K562 (cell line): ENCODE data around the gene KLHL24. TPM values are rescaled to one million over a fixed set of nuclear protein-coding genes. Genes with fewer than 3 reads are reported as not detected.

Experiments used
- ATAC-seq: fragments of 200-7000 bp; cut with Tn5 transposase; 3 replicates; pipeline ENCODE4 v1.9.1; 2020; ENCODE audit warnings: moderate library complexity
- BruUV-seq: library from RNA; stranded (reverse); fragments of 400-500 nt; replicated peaks from 2 replicates; lab custom pipeline; 2021; lab: Mats Ljungman, UMichigan
- CTCF ChIA-PET: fragments of 300-600 bp; formaldehyde crosslinking; extraction: SDS; loops from one replicate; lab custom pipeline; 2021; ENCODE audit warnings: low intra/inter-chr PET ratio; lab: Yijun Ruan, JAX
- POLR2A ChIA-PET: fragments of 300-600, 350-650 bp; sonication (Branson Sonifier 250); formaldehyde crosslinking; extraction: SDS; loops from one replicate; lab custom pipeline; 2021; ENCODE audit warnings: antibody characterized with exemption, inconsistent platforms; lab: Yijun Ruan, JAX
- DNase-seq, 4 experiments: peaks; one replicate each; pipeline versions ENCODE4 v3.0.0 to v3.0.0-alpha.2; 2011 to 2018; ENCODE audit warnings: low spot score in 3 of 4, mixed read lengths in 3 of 4; ENCODE audit errors: extremely low read depth in 1 of 4
- FAIRE-seq: peaks from 2 replicates; lab custom pipeline; 2011; peaks lifted over from hg19 to GRCh38; lab: Jason Lieb, UNC
- H2AFZ ChIP-seq: 2 replicates; pipeline ENCODE4 v1.6.0; 2011; ENCODE audit warnings: low read depth, low read length, control low read depth, inconsistent platforms
- H3K27ac ChIP-seq: fragments of 200-600 bp; 3 replicates; pipeline ENCODE4 v1.8.0; 2011; ENCODE audit warnings: low read depth, mild to moderate bottlenecking, control low read depth, inconsistent platforms, low read length, moderate library complexity, mixed read lengths; ENCODE audit errors: extremely low read depth
- H3K27me3 ChIP-seq, 2 experiments: fragments of 300-600 bp in 1 of 2; 2 replicates in 1 of 2; 3 replicates in 1 of 2; pipeline versions ENCODE4 v1.6.0 to v1.8.0; 2011; ENCODE audit warnings: inconsistent platforms in 2 of 2, low read length in 2 of 2, mild to moderate bottlenecking in 1 of 2, mixed read lengths in 1 of 2, moderate library complexity in 1 of 2; ENCODE audit not compliant: control insufficient read depth in 2 of 2, insufficient read depth in 2 of 2
- H3K36me3 ChIP-seq: fragments of 300-600 bp; 3 replicates; pipeline ENCODE4 v1.8.0; 2011; ENCODE audit warnings: mild to moderate bottlenecking, low read length, inconsistent platforms; ENCODE audit not compliant: control insufficient read depth, insufficient read depth
- H3K4me1 ChIP-seq, 2 experiments: fragments of 200-600 bp in 1 of 2; replicated peaks in 1 of 2; 2 replicates in 1 of 2; 3 replicates in 1 of 2; pipeline versions ENCODE4 v1.5.1 to v1.8.0; 2011; ENCODE audit warnings: inconsistent platforms in 2 of 2, low read length in 2 of 2, mild to moderate bottlenecking in 1 of 2, mixed read lengths in 1 of 2, moderate library complexity in 1 of 2; ENCODE audit not compliant: control insufficient read depth in 2 of 2, insufficient read depth in 2 of 2
- H3K4me2 ChIP-seq: 2 replicates; pipeline ENCODE4 v1.6.1; 2011; ENCODE audit warnings: low read length, control low read depth, inconsistent platforms, mixed read lengths; ENCODE audit not compliant: insufficient read depth
- H3K4me3 ChIP-seq: fragments of 200-600 bp; sonication (generic), shearing (Covaris generic); 2 replicates; pipeline ENCODE4 v1.5.1; 2016; ENCODE audit warnings: control low read depth, inconsistent platforms
- H3K79me2 ChIP-seq: fragments of 200-600 bp; 3 replicates; pipeline ENCODE4 v1.8.0; 2011; ENCODE audit warnings: low read length, inconsistent platforms; ENCODE audit not compliant: control insufficient read depth, insufficient read depth
- H3K9ac ChIP-seq, 2 experiments: 2 replicates each; pipeline versions ENCODE4 v1.6.0 to v1.6.1; 2011; ENCODE audit warnings: low read depth in 2 of 2, low read length in 2 of 2, control low read depth in 1 of 2, inconsistent platforms in 1 of 2, mild to moderate bottlenecking in 1 of 2, mixed read lengths in 1 of 2; ENCODE audit not compliant: insufficient read depth in 1 of 2
- H3K9me1 ChIP-seq: one replicate; pipeline ENCODE4 v1.6.0; 2011; ENCODE audit warnings: inconsistent platforms, mild to moderate bottlenecking, low read length, moderate library complexity; ENCODE audit not compliant: control insufficient read depth, insufficient read depth
- H3K9me3 ChIP-seq: replicated peaks from 2 replicates; pipeline ENCODE4 v1.5.1; 2011; ENCODE audit warnings: low read depth, low read length, inconsistent platforms; ENCODE audit not compliant: control insufficient read depth, insufficient read depth
- H4K20me1 ChIP-seq: replicated peaks from 2 replicates; pipeline ENCODE4 v1.6.1; 2011; ENCODE audit warnings: low read length, inconsistent platforms, mixed read lengths; ENCODE audit not compliant: control insufficient read depth, insufficient read depth
- CAMTA2 ChIP-seq: fragments of 250-450 bp; sonication (Bioruptor Pico); conservative IDR thresholded peaks from 2 replicates; pipeline ENCODE4 v1.5.1; 2022
- CCNT2 ChIP-seq: IDR thresholded peaks from 2 replicates; pipeline ENCODE4 v1.6.1; 2011; ENCODE audit warnings: borderline replicate concordance, low read depth, mild to moderate bottlenecking, moderate library complexity, mixed read lengths, low read length; ENCODE audit not compliant: insufficient read length; ENCODE audit errors: extremely low read depth
- CXXC5 ChIP-seq: fragments of 250-450 bp; sonication (Bioruptor Pico); IDR thresholded peaks from 2 replicates; pipeline ENCODE4 v1.8.0; 2022; ENCODE audit warnings: inconsistent platforms, mild to moderate bottlenecking, moderate library complexity
- DPF2 ChIP-seq: fragments of 450-650 bp; IDR thresholded peaks from 2 replicates; pipeline ENCODE4 v1.6.1; 2016
- HNRNPUL1 ChIP-seq: fragments of 200-400 bp; formaldehyde crosslinking; IDR thresholded peaks from 2 replicates; pipeline ENCODE4 v1.6.1; 2017; ENCODE audit warnings: low read length
- JUNB ChIP-seq: fragments of 450-650 bp; formaldehyde crosslinking; conservative IDR thresholded peaks from 2 replicates; pipeline ENCODE4 v1.4.0; 2020; ENCODE audit warnings: mild to moderate bottlenecking
- RBM22 ChIP-seq: fragments of 200-400 bp; formaldehyde crosslinking; IDR thresholded peaks from 2 replicates; pipeline ENCODE4 v1.6.1; 2018; ENCODE audit warnings: low read length, low read depth; ENCODE audit not compliant: poor library complexity, severe bottlenecking
- SMARCB1 ChIP-seq: IDR thresholded peaks from 2 replicates; pipeline ENCODE4 v1.6.1; 2011; ENCODE audit warnings: improper control_type of control experiment, low read depth; ENCODE audit not compliant: insufficient read length
- SMC3 ChIP-seq: conservative IDR thresholded peaks from 2 replicates; pipeline ENCODE4 v1.6.1; 2011; ENCODE audit warnings: low read depth, low read length, improper control_type of control experiment; ENCODE audit not compliant: insufficient read depth
- SPI1 ChIP-seq: IDR thresholded peaks from 2 replicates; pipeline ENCODE4 v1.6.1; 2011; ENCODE audit warnings: low read depth, low read length, control low read depth, borderline replicate concordance
- TCF7L2 ChIP-seq: fragments of 150-350 bp; IDR thresholded peaks from 2 replicates; pipeline ENCODE4 v1.6.1; 2016; ENCODE audit warnings: low read depth, mild to moderate bottlenecking, low read length, moderate library complexity
- ZNF253 ChIP-seq: fragments of 250-450 bp; sonication (Bioruptor Pico); conservative IDR thresholded peaks from 2 replicates; pipeline ENCODE4 v1.6.1; 2021; ENCODE audit warnings: mild to moderate bottlenecking
- ZNF551 ChIP-seq: fragments of 250-450 bp; sonication (Bioruptor Pico); IDR thresholded peaks from 2 replicates; pipeline ENCODE4 v1.5.0; 2021; ENCODE audit warnings: mild to moderate bottlenecking, moderate library complexity
- ZNF778 ChIP-seq: fragments of 450-650 bp; formaldehyde crosslinking; IDR thresholded peaks from 2 replicates; pipeline ENCODE4 v1.4.0; 2020; ENCODE audit warnings: mild to moderate bottlenecking, moderate library complexity
- WGBS: fragments of 100-300 bp; shearing (Covaris generic); methylation state at CpG from one replicate; pipeline ENCODE4 v1.1.6; 2016; ENCODE audit warnings: low coverage, mixed read lengths; ENCODE audit not compliant: insufficient coverage; ENCODE audit errors: missing lambda C conversion rate; 5-methylcytosine and 5-hydroxymethylcytosine counted together
- in situ Hi-C: fragments of 300-500 bp; cut with MboI; formaldehyde crosslinking; loops from 4 replicates; pipeline ENCODE4 v1.15.0; 2018; ENCODE audit warnings: inconsistent platforms, mixed read lengths
- intact Hi-C: fragments of 100-400 bp; cut with micrococcal nuclease; formaldehyde crosslinking; loops from 2 replicates; pipeline ENCODE4 v1.14.2; 2022
- polyA plus RNA-seq, 8 experiments: library from polyadenylated mRNA; depleted of rRNA in 4 of 8; stranded (reverse) in 5 of 8; unstranded in 3 of 8; fragments of >200 nt; fragmentation: Nextera tagmentation in 2 of 8; fragmentation: Illumina TruSeq in 1 of 8; extraction: Ambion mirVana in 2 of 8; extraction: Trizol in 1 of 8; gene quantifications; 2 replicates each; pipeline versions ENCODE4 v1.2.1 to v1.2.3, GENCODE V29; 2011 to 2014; ENCODE audit warnings: inconsistent platforms in 1 of 8, missing spikeins in 1 of 8
- total RNA-seq, 7 experiments: library from RNA; depleted of rRNA in 6 of 7; stranded (reverse); fragments of >200 nt in 6 of 7; fragmentation: Illumina TruSeq in 2 of 7; extraction: Trizol in 2 of 7; gene quantifications; 2 replicates each; pipeline versions ENCODE4 v1.2.1 to v1.2.3, GENCODE V29; 2011 to 2021; ENCODE audit warnings: low replicate concordance in 1 of 7
- TF ChIP-seq, protein P1 (sequence below): sonication (generic); formaldehyde crosslinking; IDR thresholded peaks from 2 replicates; pipeline ENCODE4 v1.8.0; 2022; ENCODE audit warnings: missing genetic modification reagents, mild to moderate bottlenecking, borderline replicate concordance
- TF ChIP-seq, protein P2 (sequence below), 2 experiments: fragments of 450-650 bp; IDR thresholded peaks; 2 replicates each; pipeline ENCODE4 v1.6.1; 2016
- TF ChIP-seq, protein P3 (sequence below): fragments of 250-450 bp; sonication (Bioruptor Pico); IDR thresholded peaks from 2 replicates; pipeline ENCODE4 v1.6.1; 2021; ENCODE audit warnings: mild to moderate bottlenecking

KLHL24 gene
- total and polyA plus RNA-seq, 9 of the 15 experiments (the other 6 are each of a cell fraction or from before 2014, with no cell fraction given): 3.3 to 21.2 (median 14.2) TPM

GRCh38 chr3:183698756-183699155 is 63.3 kb downstream of the KLHL24 start (continued):
- TF ChIP-seq, protein P1, sequence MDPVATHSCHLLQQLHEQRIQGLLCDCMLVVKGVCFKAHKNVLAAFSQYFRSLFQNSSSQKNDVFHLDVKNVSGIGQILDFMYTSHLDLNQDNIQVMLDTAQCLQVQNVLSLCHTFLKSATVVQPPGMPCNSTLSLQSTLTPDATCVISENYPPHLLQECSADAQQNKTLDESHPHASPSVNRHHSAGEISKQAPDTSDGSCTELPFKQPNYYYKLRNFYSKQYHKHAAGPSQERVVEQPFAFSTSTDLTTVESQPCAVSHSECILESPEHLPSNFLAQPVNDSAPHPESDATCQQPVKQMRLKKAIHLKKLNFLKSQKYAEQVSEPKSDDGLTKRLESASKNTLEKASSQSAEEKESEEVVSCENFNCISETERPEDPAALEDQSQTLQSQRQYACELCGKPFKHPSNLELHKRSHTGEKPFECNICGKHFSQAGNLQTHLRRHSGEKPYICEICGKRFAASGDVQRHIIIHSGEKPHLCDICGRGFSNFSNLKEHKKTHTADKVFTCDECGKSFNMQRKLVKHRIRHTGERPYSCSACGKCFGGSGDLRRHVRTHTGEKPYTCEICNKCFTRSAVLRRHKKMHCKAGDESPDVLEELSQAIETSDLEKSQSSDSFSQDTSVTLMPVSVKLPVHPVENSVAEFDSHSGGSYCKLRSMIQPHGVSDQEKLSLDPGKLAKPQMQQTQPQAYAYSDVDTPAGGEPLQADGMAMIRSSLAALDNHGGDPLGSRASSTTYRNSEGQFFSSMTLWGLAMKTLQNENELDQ: no peak

DNA sequence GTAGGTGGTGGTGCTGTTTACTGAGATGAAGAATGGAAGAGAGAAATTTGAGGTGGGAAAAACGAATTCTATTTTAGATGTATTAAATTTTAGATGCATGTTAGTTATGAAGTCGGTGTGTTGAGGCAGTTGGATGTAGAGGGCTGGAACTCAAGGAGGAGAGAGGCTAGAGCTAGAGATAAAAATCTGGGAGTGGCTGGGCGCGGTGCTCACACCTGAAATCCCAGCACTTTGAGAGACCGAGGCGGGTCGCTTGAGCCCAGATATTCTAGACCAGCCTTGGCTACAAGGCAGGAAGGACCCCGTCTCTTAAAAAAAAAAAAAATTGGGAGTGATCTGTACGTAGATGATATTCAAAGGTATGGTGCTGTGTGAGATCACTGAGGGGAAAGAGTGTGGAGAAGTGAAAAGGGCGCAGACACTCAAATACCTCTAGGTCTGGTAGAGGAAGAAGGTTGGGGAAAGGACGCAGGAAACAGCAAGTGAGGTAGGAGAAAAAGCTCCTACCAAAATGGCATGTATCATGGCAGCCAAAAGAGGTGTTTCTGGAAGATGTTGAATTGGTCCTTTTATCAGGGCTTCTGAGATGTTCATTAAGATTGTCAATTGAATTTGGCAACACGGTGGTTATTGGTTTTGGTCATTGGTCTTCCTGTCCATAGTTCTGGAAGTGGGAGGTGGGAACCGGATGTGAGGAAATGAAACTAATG is 64.0 kb downstream of the KLHL24 start:
- peaks cover 5 to 17% of the 10 kb centered on the region in 2 experiments; a peak in 3 of 5 replicates for H3K4me1 ChIP-seq
- peak; percentile 19 for FAIRE-seq
- ChIA-PET POLR2A (interaction anchor here (1.0 kb wide), 1 partner anchor 10 kb away, joined by 3 read pairs; no protein-coding TSS in a partner anchor), CTCF (no interaction called here)
- H3K4me3 ChIP-seq: peak overlapping the region; percentile 99
- H3K9ac ChIP-seq: peak overlapping the region; percentile 32 to 85; a peak in 3 of 4 replicates
- H3K27ac ChIP-seq: 0 out of 3 replicates have a peak overlapping the region, but pooled peaks have one; percentile 87
- peaks cover 65% of the 10 kb centered on the region for H3K79me2 ChIP-seq
- intact Hi-C loops (no loop called here), in situ Hi-C loops (no loop called here)
- no peak overlapping the region for H2AFZ ChIP-seq
- no peaks in the 10 kb centered on the region for H3K27me3 ChIP-seq
- no peaks in the 10 kb centered on the region for H3K9me1 ChIP-seq
- peak in 2 of 4 experiments; percentile 9 to 23 for DNase-seq
- no peaks in the 10 kb centered on the region for H3K9me3 ChIP-seq
- ATAC-seq: no peak
- 17% methylated on average over 13 of the region's 13 CpGs for WGBS
- peaks cover 5% of the 10 kb centered on the region for H4K20me1 ChIP-seq
- H3K36me3 ChIP-seq: peaks cover 8% of the 10 kb centered on the region; the same call in 2 of the 3 replicates
- TSS peak; percentile 57 for BruUV-seq
- H3K4me2 ChIP-seq: peak overlapping the region; percentile 92
- TF ChIP-seq HNRNPUL1 (no peak), CCNT2 (no peak), DPF2 (0 out of 2 replicates have a peak, but pooled peaks have one; percentile 6), SPI1 (no peak), SMC3 (no peak), ZNF253 (CRISPR knock-in tag) (no peak), RBM22 (no peak), CXXC5 (no peak), TCF7L2 (no peak), SMARCB1 (peak; percentile 44), JUNB (CRISPR knock-in tag) (no peak), CAMTA2 (CRISPR knock-in tag) (no peak), ZNF551 (CRISPR knock-in tag) (no peak), ZNF778 (CRISPR knock-in tag) (no peak)
- TF ChIP-seq, protein P2, sequence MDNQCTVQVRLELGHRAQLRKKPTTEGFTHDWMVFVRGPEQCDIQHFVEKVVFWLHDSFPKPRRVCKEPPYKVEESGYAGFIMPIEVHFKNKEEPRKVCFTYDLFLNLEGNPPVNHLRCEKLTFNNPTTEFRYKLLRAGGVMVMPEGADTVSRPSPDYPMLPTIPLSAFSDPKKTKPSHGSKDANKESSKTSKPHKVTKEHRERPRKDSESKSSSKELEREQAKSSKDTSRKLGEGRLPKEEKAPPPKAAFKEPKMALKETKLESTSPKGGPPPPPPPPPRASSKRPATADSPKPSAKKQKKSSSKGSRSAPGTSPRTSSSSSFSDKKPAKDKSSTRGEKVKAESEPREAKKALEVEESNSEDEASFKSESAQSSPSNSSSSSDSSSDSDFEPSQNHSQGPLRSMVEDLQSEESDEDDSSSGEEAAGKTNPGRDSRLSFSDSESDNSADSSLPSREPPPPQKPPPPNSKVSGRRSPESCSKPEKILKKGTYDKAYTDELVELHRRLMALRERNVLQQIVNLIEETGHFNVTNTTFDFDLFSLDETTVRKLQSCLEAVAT (IDR thresholded peaks at IDR 0.05): 0 out of 4 replicates have a peak, but pooled peaks of 1 of the 2 experiments have one; percentile 13
- TF ChIP-seq, protein P3, sequence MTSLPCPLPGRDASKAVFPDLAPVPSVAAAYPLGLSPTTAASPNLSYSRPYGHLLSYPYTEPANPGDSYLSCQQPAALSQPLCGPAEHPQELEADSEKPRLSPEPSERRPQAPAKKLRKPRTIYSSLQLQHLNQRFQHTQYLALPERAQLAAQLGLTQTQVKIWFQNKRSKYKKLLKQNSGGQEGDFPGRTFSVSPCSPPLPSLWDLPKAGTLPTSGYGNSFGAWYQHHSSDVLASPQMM (CRISPR knock-in tag): no peak
